IMR-90 (cell line): ENCODE measurements around the gene XPC. TPM values are rescaled to one million over a fixed set of nuclear protein-coding genes. Genes with fewer than 3 reads are reported as not detected.

Experiments used
- ATAC-seq: fragments of 200-7000 bp; cut with Tn5 transposase; 2 replicates; pipeline ENCODE4 v1.9.1; 2020; ENCODE audit warnings: low read depth, mild to moderate bottlenecking, moderate library complexity
- BruUV-seq: library from RNA; stranded (reverse); fragments of 400-500 nt; replicated peaks from 2 replicates; lab custom pipeline; 2021; lab: Mats Ljungman, UMichigan
- CTCF ChIA-PET: fragments of 300-600 bp; formaldehyde crosslinking; extraction: SDS; loops from one replicate; lab custom pipeline; 2021; ENCODE audit warnings: antibody characterized with exemption; lab: Yijun Ruan, JAX
- POLR2A ChIA-PET: fragments of 300-600 bp; sonication (Branson Sonifier 250); formaldehyde crosslinking; loops from one replicate; lab custom pipeline; 2022; ENCODE audit warnings: antibody characterized with exemption; ENCODE audit not compliant: unreplicated experiment; lab: Charles Lee
- DNase-seq: peaks from one replicate; pipeline ENCODE4 v3.0.0; 2013
- H2AFZ ChIP-seq: replicated peaks from 2 replicates; pipeline ENCODE3; 2013; ENCODE audit warnings: low read length, mild to moderate bottlenecking; ENCODE audit not compliant: poor library complexity
- H2AK5ac ChIP-seq: 2 replicates; pipeline ENCODE4 v1.6.1; 2013; ENCODE audit warnings: low read depth, low read length, inconsistent platforms
- H2AK9ac ChIP-seq: replicated peaks from 2 replicates; pipeline ENCODE3; 2013; ENCODE audit warnings: mild to moderate bottlenecking, low read depth, low read length, moderate library complexity; ENCODE audit not compliant: poor library complexity
- H2BK120ac ChIP-seq: 2 replicates; pipeline ENCODE4 v1.6.1; 2013; ENCODE audit warnings: low read depth, low read length, inconsistent platforms
- H2BK15ac ChIP-seq: 3 replicates; pipeline ENCODE4 v1.6.1; 2013; ENCODE audit warnings: low read depth, low read length, inconsistent platforms
- H2BK20ac ChIP-seq: 2 replicates; pipeline ENCODE4 v1.6.1; 2013; ENCODE audit warnings: low read depth, mild to moderate bottlenecking, inconsistent platforms, low read length, moderate library complexity
- H2BK5ac ChIP-seq: 2 replicates; pipeline ENCODE4 v1.6.1; 2013; ENCODE audit warnings: mild to moderate bottlenecking, low read depth, low read length, inconsistent platforms; ENCODE audit not compliant: poor library complexity, severe bottlenecking
- H3K14ac ChIP-seq: replicated peaks from 2 replicates; pipeline ENCODE4 v1.6.1; 2013; ENCODE audit warnings: low read depth, low read length, inconsistent platforms
- H3K18ac ChIP-seq: 2 replicates; pipeline ENCODE4 v1.6.1; 2013; ENCODE audit warnings: low read depth, low read length, control low read depth
- H3K23ac ChIP-seq: 2 replicates; pipeline ENCODE4 v1.6.1; 2013; ENCODE audit warnings: low read depth, low read length, inconsistent platforms
- H3K27ac ChIP-seq: 2 replicates; pipeline ENCODE4 v1.5.1; 2013; ENCODE audit warnings: mild to moderate bottlenecking, control low read depth, low read length; ENCODE audit not compliant: insufficient read depth
- H3K27me3 ChIP-seq: 2 replicates; pipeline ENCODE4 v1.6.1; 2013; ENCODE audit warnings: low read length; ENCODE audit not compliant: control insufficient read depth, insufficient read depth
- H3K36me3 ChIP-seq: 2 replicates; pipeline ENCODE4 v1.6.1; 2013; ENCODE audit warnings: low read length, mixed read lengths; ENCODE audit not compliant: control insufficient read depth, insufficient read depth
- H3K4ac ChIP-seq: 2 replicates; pipeline ENCODE4 v1.6.1; 2013; ENCODE audit warnings: low read depth, low read length, inconsistent platforms
- H3K4me1 ChIP-seq: 2 replicates; pipeline ENCODE4 v1.6.1; 2013; ENCODE audit warnings: low read length, mixed read lengths; ENCODE audit not compliant: control insufficient read depth, insufficient read depth
- H3K4me2 ChIP-seq: 2 replicates; pipeline ENCODE4 v1.6.1; 2013; ENCODE audit warnings: low read depth, mild to moderate bottlenecking, control low read depth, low read length, moderate library complexity
- H3K4me3 ChIP-seq: 2 replicates; pipeline ENCODE4 v1.5.1; 2013; ENCODE audit warnings: low read depth, mild to moderate bottlenecking, control low read depth, low read length, moderate library complexity; ENCODE audit not compliant: insufficient read depth
- H3K56ac ChIP-seq: 2 replicates; pipeline ENCODE4 v1.6.1; 2013; ENCODE audit warnings: low read length, inconsistent platforms; ENCODE audit not compliant: insufficient read depth; ENCODE audit errors: extremely low read depth
- H3K79me1 ChIP-seq, 2 experiments: 2 replicates each; pipeline ENCODE4 v1.6.1; 2013; ENCODE audit warnings: low read length in 2 of 2, inconsistent platforms in 1 of 2, low read depth in 1 of 2
- H3K9ac ChIP-seq: 2 replicates; pipeline ENCODE4 v1.6.1; 2013; ENCODE audit warnings: low read depth, low read length, control low read depth
- H3K9me1 ChIP-seq: 2 replicates; pipeline ENCODE4 v1.6.1; 2013; ENCODE audit warnings: low read length, inconsistent platforms; ENCODE audit not compliant: insufficient read depth
- H3K9me3 ChIP-seq: 2 replicates; pipeline ENCODE4 v1.6.1; 2013; ENCODE audit warnings: low read length; ENCODE audit not compliant: control insufficient read depth, insufficient read depth
- H4K20me1 ChIP-seq: 2 replicates; pipeline ENCODE4 v1.6.1; 2013; ENCODE audit warnings: low read length, inconsistent platforms; ENCODE audit not compliant: insufficient read depth
- H4K5ac ChIP-seq: 2 replicates; pipeline ENCODE4 v1.6.1; 2013; ENCODE audit warnings: mild to moderate bottlenecking, low read depth, low read length, control low read depth
- H4K8ac ChIP-seq, 2 experiments: 2 replicates each; pipeline ENCODE4 v1.6.1; 2013; ENCODE audit warnings: low read depth in 2 of 2, low read length in 2 of 2, control low read depth in 1 of 2, inconsistent platforms in 1 of 2
- H4K91ac ChIP-seq: 2 replicates; pipeline ENCODE4 v1.6.1; 2013; ENCODE audit warnings: low read depth, low read length, inconsistent platforms; ENCODE audit not compliant: insufficient read depth
- CEBPB ChIP-seq: IDR thresholded peaks from 2 replicates; pipeline ENCODE4 v1.6.1; 2012; ENCODE audit warnings: low read depth, low read length, improper control_type of control experiment
- MAFK ChIP-seq: IDR thresholded peaks from 2 replicates; pipeline ENCODE4 v1.6.1; 2012; ENCODE audit warnings: low read depth, low read length, improper control_type of control experiment
- NFE2L2 ChIP-seq: fragments of 150-350 bp; IDR thresholded peaks from 2 replicates; pipeline ENCODE4 v1.6.1; 2016; ENCODE audit warnings: low read depth, mild to moderate bottlenecking, low read length
- POLR2A ChIP-seq: IDR thresholded peaks from 2 replicates; pipeline ENCODE4 v1.6.1; 2012; ENCODE audit warnings: mild to moderate bottlenecking, low read depth, low read length
- dilution Hi-C: fragments of 300-500 bp; cut with HindIII; formaldehyde crosslinking; loops from one replicate; pipeline ENCODE4 v1.14.3; 2018; ENCODE audit warnings: low sequenced_read_pairs; ENCODE audit not compliant: unreplicated experiment
- in situ Hi-C: fragments of 300-500 bp; cut with MboI; formaldehyde crosslinking; loops from 3 replicates; pipeline ENCODE4 v1.14.3; 2019; ENCODE audit warnings: low sequenced_read_pairs, inconsistent platforms, mixed read lengths
- intact Hi-C: fragments of 100-400 bp; cut with micrococcal nuclease; formaldehyde crosslinking; loops from 2 replicates; pipeline ENCODE4 v1.10.0; 2022
- polyA plus RNA-seq, 3 experiments: library from polyadenylated mRNA; depleted of rRNA; stranded (reverse); fragments of >200 nt; gene quantifications; 2 replicates each; pipeline ENCODE4 v1.2.3, GENCODE V29; 2012; ENCODE audit warnings: low replicate concordance in 1 of 3
- total RNA-seq: library from RNA; depleted of rRNA; stranded (reverse); fragments of >200 nt; gene quantifications from 2 replicates; pipeline ENCODE4 v1.2.3, GENCODE V29; 2012
- TF ChIP-seq, protein P1 (sequence below): fragments of 150-350 bp; IDR thresholded peaks from 2 replicates; pipeline ENCODE4 v1.6.1; 2016; ENCODE audit warnings: low read depth, mild to moderate bottlenecking, low read length, moderate library complexity, borderline replicate concordance

XPC gene
- total and polyA plus RNA-seq, 2 of the 4 experiments (the other 2 are of a cell fraction), result 30.9 to 48.8 TPM

DNA sequence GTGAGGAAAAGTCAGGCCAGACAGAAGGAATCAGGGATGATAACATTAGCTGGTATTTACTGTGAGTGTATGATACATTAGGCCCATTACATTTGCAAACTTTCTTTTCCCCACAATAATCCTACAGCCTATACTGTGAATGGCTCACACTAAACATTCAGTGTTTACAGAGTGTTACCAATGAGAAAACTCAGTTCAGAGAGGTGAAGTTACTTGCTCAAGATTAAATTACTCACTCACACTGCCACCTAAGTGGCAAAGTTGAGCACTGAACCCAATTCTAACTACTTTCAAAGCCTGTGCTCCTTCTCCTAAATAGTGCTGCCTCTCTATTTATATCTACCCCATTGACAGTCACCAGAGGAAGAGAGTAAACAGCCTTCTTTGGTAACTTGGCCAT, 8.5 kb downstream of the XPC start:
- Histone ChIP-seq H3K9me1 (peaks cover 8% of the 10 kb centered on the region; the same call in 1 of the 2 replicates), H3K27me3 (no peaks in the 10 kb centered on the region), H4K91ac (no peak overlapping the region), H3K4me2 (no peak overlapping the region), H3K4me3 (no peak overlapping the region), H2AFZ (no peak overlapping the region), H2BK20ac (no peak overlapping the region), H4K5ac (no peak overlapping the region), H3K4ac (no peak overlapping the region), H2AK9ac (no peak overlapping the region), H3K23ac (no peak overlapping the region; the same call in 1 of the 2 replicates), H2BK120ac (0 out of 2 replicates have a peak overlapping the region, but pooled peaks have one; percentile 37), H3K36me3 (peaks cover 56% of the 10 kb centered on the region), H3K9ac (no peak overlapping the region), H3K9me3 (no peaks in the 10 kb centered on the region), H3K18ac (no peak overlapping the region), H2AK5ac (no peak overlapping the region), H3K56ac (no peak overlapping the region), H4K20me1 (no peaks in the 10 kb centered on the region), H2BK5ac (peak overlapping the region; percentile 88), H3K4me1 (peaks cover 6% of the 10 kb centered on the region; the same call in 1 of the 2 replicates), H2BK15ac (no peak overlapping the region), H3K14ac (no peak overlapping the region), H3K27ac (no peak overlapping the region), H4K8ac (no peak overlapping the region; a peak in 1 of 4 replicates), H3K79me1 (peaks cover 40 to 49% of the 10 kb centered on the region in 2 experiments)
- TF ChIP-seq POLR2A (no peak), MAFK (no peak), NFE2L2 (no peak), CEBPB (no peak)
- TF ChIP-seq, protein P1, sequence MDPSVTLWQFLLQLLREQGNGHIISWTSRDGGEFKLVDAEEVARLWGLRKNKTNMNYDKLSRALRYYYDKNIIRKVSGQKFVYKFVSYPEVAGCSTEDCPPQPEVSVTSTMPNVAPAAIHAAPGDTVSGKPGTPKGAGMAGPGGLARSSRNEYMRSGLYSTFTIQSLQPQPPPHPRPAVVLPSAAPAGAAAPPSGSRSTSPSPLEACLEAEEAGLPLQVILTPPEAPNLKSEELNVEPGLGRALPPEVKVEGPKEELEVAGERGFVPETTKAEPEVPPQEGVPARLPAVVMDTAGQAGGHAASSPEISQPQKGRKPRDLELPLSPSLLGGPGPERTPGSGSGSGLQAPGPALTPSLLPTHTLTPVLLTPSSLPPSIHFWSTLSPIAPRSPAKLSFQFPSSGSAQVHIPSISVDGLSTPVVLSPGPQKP, result no peak
- ChIA-PET POLR2A (no interaction called here), CTCF (no interaction called here)
- dilution Hi-C loops, result no loop called here
- intact Hi-C loops, result loop anchor here (5.0 kb wide), 1 partner anchor 513 kb away; no protein-coding TSS in a partner anchor
- peak; percentile 18 for DNase-seq
- peak; percentile 24 for ATAC-seq
- in situ Hi-C loops, result no loop called here
- no TSS peak for BruUV-seq
